K562 (cell line): ENCODE results near the gene SEMA6C. TPM values are rescaled to one million over a fixed set of nuclear protein-coding genes. Genes with fewer than 3 reads are reported as not detected.

Experiments
- HNRNPUL1 ChIP-seq: fragments of 200-400 bp; formaldehyde crosslinking; IDR thresholded peaks from 2 replicates; pipeline ENCODE4 v1.6.1; 2017; ENCODE audit warnings: low read length
- JUN ChIP-seq, 2 experiments: sonication (generic) in 1 of 2; formaldehyde crosslinking in 1 of 2; IDR thresholded peaks; 2 replicates each; pipeline versions ENCODE4 v1.6.1 to v1.8.0; 2012 to 2022; ENCODE audit warnings: borderline replicate concordance in 2 of 2, mild to moderate bottlenecking in 2 of 2, improper control_type of control experiment in 1 of 2, low read depth in 1 of 2, low read length in 1 of 2, missing genetic modification reagents in 1 of 2
- NFE2L1 ChIP-seq: fragments of 450-650 bp; IDR thresholded peaks from 2 replicates; pipeline ENCODE4 v1.6.1; 2016; ENCODE audit warnings: missing genetic modification characterization, low read depth, mild to moderate bottlenecking, missing compliant biosample characterization, moderate library complexity, borderline replicate concordance
- SFPQ ChIP-seq: fragments of 200-400 bp; formaldehyde crosslinking; IDR thresholded peaks from 2 replicates; pipeline ENCODE4 v1.6.1; 2017; ENCODE audit warnings: mild to moderate bottlenecking, low read depth, low read length, moderate library complexity
- SMARCC2 ChIP-seq: fragments of 450-650 bp; IDR thresholded peaks from 2 replicates; pipeline ENCODE4 v1.6.1; 2017; ENCODE audit warnings: antibody characterized with exemption, moderate library complexity, mild to moderate bottlenecking, low read depth
- SPI1 ChIP-seq: IDR thresholded peaks from 2 replicates; pipeline ENCODE4 v1.6.1; 2011; ENCODE audit warnings: low read depth, low read length, control low read depth, borderline replicate concordance
- ZFPM2 ChIP-seq: fragments of 250-450 bp; sonication (Bioruptor Pico); IDR thresholded peaks from 2 replicates; pipeline ENCODE4 v1.5.1; 2022; ENCODE audit warnings: mild to moderate bottlenecking
- ZNF318 ChIP-seq, 2 experiments: fragments of 450-650 bp; IDR thresholded peaks; 2 replicates each; pipeline ENCODE4 v1.6.1; 2016; ENCODE audit warnings: mild to moderate bottlenecking in 2 of 2, borderline replicate concordance in 1 of 2, low read depth in 1 of 2, moderate library complexity in 1 of 2
- polyA plus RNA-seq, 8 experiments: library from polyadenylated mRNA; depleted of rRNA in 4 of 8; stranded (reverse) in 5 of 8; unstranded in 3 of 8; fragments of >200 nt; fragmentation: Nextera tagmentation in 2 of 8; fragmentation: Illumina TruSeq in 1 of 8; extraction: Ambion mirVana in 2 of 8; extraction: Trizol in 1 of 8; gene quantifications; 2 replicates each; pipeline versions ENCODE4 v1.2.1 to v1.2.3, GENCODE V29; 2011 to 2014; ENCODE audit warnings: inconsistent platforms in 1 of 8, missing spikeins in 1 of 8
- total RNA-seq, 7 experiments: library from RNA; depleted of rRNA in 6 of 7; stranded (reverse); fragments of >200 nt in 6 of 7; fragmentation: Illumina TruSeq in 2 of 7; extraction: Trizol in 2 of 7; gene quantifications; 2 replicates each; pipeline versions ENCODE4 v1.2.1 to v1.2.3, GENCODE V29; 2011 to 2021; ENCODE audit warnings: low replicate concordance in 1 of 7
- TF ChIP-seq, protein P1 (sequence below): fragments of 450-650 bp; IDR thresholded peaks from 2 replicates; pipeline ENCODE4 v1.6.1; 2014; ENCODE audit warnings: low read depth, mild to moderate bottlenecking, moderate library complexity, borderline replicate concordance

SEMA6C gene
- total and polyA plus RNA-seq, 9 of the 15 experiments (the other 6 are each of a cell fraction or from before 2014, with no cell fraction given), result 0.03 to 4.6 (median 0.95) TPM

GRCh38 chr1:151189637-151190445 is 43.4 kb upstream of the SEMA6C start, which contains the start of gene VPS72 (continued):
- TF ChIP-seq ZNF318 (IDR thresholded peaks at IDR 0.05; ENCODE audit: borderline replicate concordance in 1 of 2, low read depth in 1 of 2), result no peak
- no peak for TF ChIP-seq ZFPM2 (CRISPR knock-in tag)
- no peak for TF ChIP-seq NFE2L1 (tag)
- no peak for TF ChIP-seq SFPQ
- TF ChIP-seq SMARCC2, result 0 out of 2 replicates have a peak, but pooled peaks have one; percentile 35
- peak; percentile 55; the same call in 1 of the 2 replicates for TF ChIP-seq SPI1
- TF ChIP-seq, protein P1, sequence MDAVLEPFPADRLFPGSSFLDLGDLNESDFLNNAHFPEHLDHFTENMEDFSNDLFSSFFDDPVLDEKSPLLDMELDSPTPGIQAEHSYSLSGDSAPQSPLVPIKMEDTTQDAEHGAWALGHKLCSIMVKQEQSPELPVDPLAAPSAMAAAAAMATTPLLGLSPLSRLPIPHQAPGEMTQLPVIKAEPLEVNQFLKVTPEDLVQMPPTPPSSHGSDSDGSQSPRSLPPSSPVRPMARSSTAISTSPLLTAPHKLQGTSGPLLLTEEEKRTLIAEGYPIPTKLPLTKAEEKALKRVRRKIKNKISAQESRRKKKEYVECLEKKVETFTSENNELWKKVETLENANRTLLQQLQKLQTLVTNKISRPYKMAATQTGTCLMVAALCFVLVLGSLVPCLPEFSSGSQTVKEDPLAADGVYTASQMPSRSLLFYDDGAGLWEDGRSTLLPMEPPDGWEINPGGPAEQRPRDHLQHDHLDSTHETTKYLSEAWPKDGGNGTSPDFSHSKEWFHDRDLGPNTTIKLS, result peak; percentile 57; the same call in 1 of the 2 replicates
- 0 out of 2 replicates have a peak, but pooled peaks have one; percentile 13 for TF ChIP-seq JUN (IDR thresholded peaks at IDR 0.05; ENCODE audit: borderline replicate concordance, low read depth, low read length)
- TF ChIP-seq JUN (CRISPR knock-in tag; IDR thresholded peaks at IDR 0.05; ENCODE audit: borderline replicate concordance), result no peak
- TF ChIP-seq HNRNPUL1, result no peak
